ENCODE measurements around the gene ATPAF1. TPM values are rescaled to one million over a fixed set of nuclear protein-coding genes. Genes with fewer than 3 reads are reported as not detected.

Gene ATPAF1
- total RNA-seq, 1 experiment from 2014 or later, result 39.0 TPM

GRCh38 chr1:46615088-46615487, 53.1 kb downstream of the ATPAF1 start:
- no TSS peak for BruUV-seq (replicated peaks)
- CTCF ChIA-PET, result no interaction called here
- POLR2A ChIA-PET, result no interaction called here
- Histone ChIP-seq H3K36me3 (ENCODE audit: control insufficient read depth, insufficient read depth, low read length) (no peaks in the 10 kb centered on the region), H3K9me3 (ENCODE audit: control insufficient read depth, insufficient read depth, low read depth, low read length) (no peaks in the 10 kb centered on the region), H3K4me1 (ENCODE audit: control insufficient read depth, insufficient read depth, low read length) (peaks cover 14% of the 10 kb centered on the region), H3K27me3 (ENCODE audit: control insufficient read depth, insufficient read depth, low read length) (no peaks in the 10 kb centered on the region), H3K27ac (ENCODE audit: low read length) (peak overlapping the region; percentile 18; the same call in 1 of the 2 replicates), H3K4me3 (ENCODE audit: low read depth in 2 of 2, low read length in 2 of 2) (no peak overlapping the region)
- in situ Hi-C loops (cut with HindIII; ENCODE audit: low pct_unique_long_range_greater_than_20kb, low sequenced_read_pairs) (no loop called here), intact Hi-C loops (cut with micrococcal nuclease; ENCODE audit: unreplicated experiment) (no loop called here)
- ATAC-seq, result no peak
- TF ChIP-seq SIN3A (IDR thresholded peaks at IDR 0.05; ENCODE audit: borderline replicate concordance, insufficient read depth, low read depth, low read length), result no peak
- TF ChIP-seq, protein P1, sequence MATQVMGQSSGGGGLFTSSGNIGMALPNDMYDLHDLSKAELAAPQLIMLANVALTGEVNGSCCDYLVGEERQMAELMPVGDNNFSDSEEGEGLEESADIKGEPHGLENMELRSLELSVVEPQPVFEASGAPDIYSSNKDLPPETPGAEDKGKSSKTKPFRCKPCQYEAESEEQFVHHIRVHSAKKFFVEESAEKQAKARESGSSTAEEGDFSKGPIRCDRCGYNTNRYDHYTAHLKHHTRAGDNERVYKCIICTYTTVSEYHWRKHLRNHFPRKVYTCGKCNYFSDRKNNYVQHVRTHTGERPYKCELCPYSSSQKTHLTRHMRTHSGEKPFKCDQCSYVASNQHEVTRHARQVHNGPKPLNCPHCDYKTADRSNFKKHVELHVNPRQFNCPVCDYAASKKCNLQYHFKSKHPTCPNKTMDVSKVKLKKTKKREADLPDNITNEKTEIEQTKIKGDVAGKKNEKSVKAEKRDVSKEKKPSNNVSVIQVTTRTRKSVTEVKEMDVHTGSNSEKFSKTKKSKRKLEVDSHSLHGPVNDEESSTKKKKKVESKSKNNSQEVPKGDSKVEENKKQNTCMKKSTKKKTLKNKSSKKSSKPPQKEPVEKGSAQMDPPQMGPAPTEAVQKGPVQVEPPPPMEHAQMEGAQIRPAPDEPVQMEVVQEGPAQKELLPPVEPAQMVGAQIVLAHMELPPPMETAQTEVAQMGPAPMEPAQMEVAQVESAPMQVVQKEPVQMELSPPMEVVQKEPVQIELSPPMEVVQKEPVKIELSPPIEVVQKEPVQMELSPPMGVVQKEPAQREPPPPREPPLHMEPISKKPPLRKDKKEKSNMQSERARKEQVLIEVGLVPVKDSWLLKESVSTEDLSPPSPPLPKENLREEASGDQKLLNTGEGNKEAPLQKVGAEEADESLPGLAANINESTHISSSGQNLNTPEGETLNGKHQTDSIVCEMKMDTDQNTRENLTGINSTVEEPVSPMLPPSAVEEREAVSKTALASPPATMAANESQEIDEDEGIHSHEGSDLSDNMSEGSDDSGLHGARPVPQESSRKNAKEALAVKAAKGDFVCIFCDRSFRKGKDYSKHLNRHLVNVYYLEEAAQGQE (IDR thresholded peaks at IDR 0.05; ENCODE audit: insufficient read depth in 1 of 2, low read depth in 2 of 2, low read length in 1 of 2), result no peak
- TF ChIP-seq TCF7L2 (IDR thresholded peaks at IDR 0.05; ENCODE audit: low read depth, low read length), result no peak
- no peak for TF ChIP-seq POLR2AphosphoS5 (IDR thresholded peaks at IDR 0.05; ENCODE audit: low read depth, low read length)
- TF ChIP-seq, protein P2, sequence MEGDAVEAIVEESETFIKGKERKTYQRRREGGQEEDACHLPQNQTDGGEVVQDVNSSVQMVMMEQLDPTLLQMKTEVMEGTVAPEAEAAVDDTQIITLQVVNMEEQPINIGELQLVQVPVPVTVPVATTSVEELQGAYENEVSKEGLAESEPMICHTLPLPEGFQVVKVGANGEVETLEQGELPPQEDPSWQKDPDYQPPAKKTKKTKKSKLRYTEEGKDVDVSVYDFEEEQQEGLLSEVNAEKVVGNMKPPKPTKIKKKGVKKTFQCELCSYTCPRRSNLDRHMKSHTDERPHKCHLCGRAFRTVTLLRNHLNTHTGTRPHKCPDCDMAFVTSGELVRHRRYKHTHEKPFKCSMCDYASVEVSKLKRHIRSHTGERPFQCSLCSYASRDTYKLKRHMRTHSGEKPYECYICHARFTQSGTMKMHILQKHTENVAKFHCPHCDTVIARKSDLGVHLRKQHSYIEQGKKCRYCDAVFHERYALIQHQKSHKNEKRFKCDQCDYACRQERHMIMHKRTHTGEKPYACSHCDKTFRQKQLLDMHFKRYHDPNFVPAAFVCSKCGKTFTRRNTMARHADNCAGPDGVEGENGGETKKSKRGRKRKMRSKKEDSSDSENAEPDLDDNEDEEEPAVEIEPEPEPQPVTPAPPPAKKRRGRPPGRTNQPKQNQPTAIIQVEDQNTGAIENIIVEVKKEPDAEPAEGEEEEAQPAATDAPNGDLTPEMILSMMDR (IDR thresholded peaks at IDR 0.05), result no peak
- no peak for DNase-seq (ENCODE audit: low read depth, low spot score)

DNA sequence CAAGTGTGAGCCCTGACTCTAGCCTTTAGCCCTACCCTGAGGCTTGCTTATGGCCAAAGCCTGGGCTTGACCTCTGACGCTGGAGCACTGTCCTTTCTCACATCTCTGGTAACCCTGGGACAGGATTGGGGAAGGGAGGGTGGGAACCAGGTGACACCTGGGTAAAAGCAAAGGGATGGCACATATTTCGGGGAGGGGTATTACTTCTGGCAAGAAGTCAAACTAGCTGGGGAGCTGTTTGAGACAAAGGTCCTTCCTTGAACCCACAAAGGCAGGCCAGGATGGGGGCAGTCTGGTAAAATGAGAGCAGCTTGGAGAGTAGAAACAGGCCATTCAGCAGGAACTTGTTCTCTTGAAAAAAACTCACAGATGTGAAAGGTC, 53.6 kb downstream of the ATPAF1 start:
- DNase-seq (ENCODE audit: low read depth, low spot score) (no peak), ATAC-seq (no peak)
- Histone ChIP-seq H3K27ac (ENCODE audit: low read length) (no peak overlapping the region), H3K36me3 (ENCODE audit: control insufficient read depth, insufficient read depth, low read length) (no peaks in the 10 kb centered on the region), H3K9me3 (ENCODE audit: control insufficient read depth, insufficient read depth, low read depth, low read length) (no peaks in the 10 kb centered on the region), H3K27me3 (ENCODE audit: control insufficient read depth, insufficient read depth, low read length) (no peaks in the 10 kb centered on the region), H3K4me1 (ENCODE audit: control insufficient read depth, insufficient read depth, low read length) (peaks cover 14% of the 10 kb centered on the region), H3K4me3 (ENCODE audit: low read depth in 2 of 2, low read length in 2 of 2) (no peak overlapping the region)
- TF ChIP-seq POLR2AphosphoS5 (IDR thresholded peaks at IDR 0.05; ENCODE audit: low read depth, low read length), result no peak
- TF ChIP-seq TCF7L2 (IDR thresholded peaks at IDR 0.05; ENCODE audit: low read depth, low read length), result no peak
- TF ChIP-seq SIN3A (IDR thresholded peaks at IDR 0.05; ENCODE audit: borderline replicate concordance, insufficient read depth, low read depth, low read length), result no peak
- TF ChIP-seq, protein P2 (IDR thresholded peaks at IDR 0.05), result no peak
- TF ChIP-seq, protein P1 (IDR thresholded peaks at IDR 0.05; ENCODE audit: insufficient read depth in 1 of 2, low read depth in 2 of 2, low read length in 1 of 2), result no peak
- in situ Hi-C loops (cut with HindIII; ENCODE audit: low pct_unique_long_range_greater_than_20kb, low sequenced_read_pairs) (no loop called here), intact Hi-C loops (cut with micrococcal nuclease; ENCODE audit: unreplicated experiment) (no loop called here)
- CTCF ChIA-PET, result no interaction called here
- BruUV-seq (replicated peaks), result no TSS peak
- POLR2A ChIA-PET, result no interaction called here

Data from Panc1 (cell line).